Natural killer cell (primary cell): ENCODE measurements around the gene TOPBP1. TPM values are rescaled to one million over a fixed set of nuclear protein-coding genes. Genes with fewer than 3 reads are reported as not detected.

Experiments
- ATAC-seq, 3 donors: fragments of 150-1000 bp in 2 of 3; fragments of 200-7000 bp in 1 of 3; cut with Tn5 transposase; 1 replicate in 1 of 3; 2 replicates in 2 of 3; pipeline ENCODE4 v1.10.0; 2021; ENCODE audit warnings: mild to moderate bottlenecking in 2 of 3, moderate library complexity in 2 of 3
- DNase-seq, 2 donors: peaks; one replicate each; pipeline versions ENCODE4 v3.0.0 to v3.0.0-alpha.2; 2013 to 2021; ENCODE audit warnings: mixed read lengths in 1 of 2
- H3K27ac ChIP-seq: one replicate; pipeline ENCODE4 v1.5.1; 2013; ENCODE audit warnings: mild to moderate bottlenecking, low read length
- H3K27me3 ChIP-seq: one replicate; pipeline ENCODE4 v1.6.1; 2013; ENCODE audit warnings: low read length; ENCODE audit not compliant: control insufficient read depth, insufficient read depth
- H3K36me3 ChIP-seq: one replicate; pipeline ENCODE4 v1.6.1; 2013; ENCODE audit warnings: low read length; ENCODE audit not compliant: control insufficient read depth, insufficient read depth
- H3K4me1 ChIP-seq: one replicate; pipeline ENCODE4 v1.6.1; 2013; ENCODE audit warnings: low read length; ENCODE audit not compliant: control insufficient read depth, insufficient read depth
- H3K4me3 ChIP-seq: one replicate; pipeline ENCODE4 v1.5.1; 2013; ENCODE audit warnings: low read length
- H3K9me3 ChIP-seq: one replicate; pipeline ENCODE4 v1.6.1; 2013; ENCODE audit warnings: low read length; ENCODE audit not compliant: control insufficient read depth, insufficient read depth
- H3K27ac Mint-ChIP-seq, 2 donors: one replicate each; pipeline ENCODE4 v1.8.0; 2022; ENCODE audit warnings: mild to moderate bottlenecking in 2 of 2, mixed read lengths in 2 of 2, moderate library complexity in 1 of 2
- H3K27me3 Mint-ChIP-seq, 2 donors: one replicate each; pipeline ENCODE4 v1.8.0; 2022; ENCODE audit warnings: low read depth in 2 of 2, mixed read lengths in 2 of 2
- H3K36me3 Mint-ChIP-seq: one replicate; pipeline ENCODE4 v1.8.0; 2022; ENCODE audit warnings: mixed read lengths
- H3K4me1 Mint-ChIP-seq, 2 donors: one replicate each; pipeline ENCODE4 v1.8.0; 2022; ENCODE audit warnings: mixed read lengths in 2 of 2
- H3K4me3 Mint-ChIP-seq: one replicate; pipeline ENCODE4 v1.8.0; 2022; ENCODE audit warnings: mild to moderate bottlenecking, moderate library complexity, mixed read lengths
- H3K9me3 Mint-ChIP-seq, 2 donors: one replicate each; pipeline ENCODE4 v1.8.0; 2022; ENCODE audit warnings: mixed read lengths in 2 of 2
- CTCF ChIP-seq: fragments of 200-600 bp; IDR thresholded peaks from one replicate; pipeline ENCODE4 v1.8.0; 2022; ENCODE audit warnings: antibody characterized with exemption
- WGBS: methylation state at CpG from one replicate; pipeline ENCODE4 v1.1.7; 2013; ENCODE audit warnings: missing lambda C conversion rate; ENCODE audit not compliant: insufficient coverage; 5-methylcytosine and 5-hydroxymethylcytosine counted together
- intact Hi-C: fragments of 100-400 bp; cut with micrococcal nuclease; formaldehyde crosslinking; loops from one replicate; pipeline ENCODE4 v1.14.2; 2022
- total RNA-seq, 4 donors: library from RNA; stranded (reverse); fragments of 120-200 nt in 1 of 4; gene quantifications; one replicate each; pipeline versions ENCODE4 v1.2.3 to v1.2.4, GENCODE V29; 2013 to 2022

The TOPBP1 gene
- total RNA-seq, 3 donors from 2014 or later (not counting 1 experiment from before 2014, with no cell fraction given) = 48.1 to 52.9 (median 50.9) TPM

- Histone ChIP-seq H3K4me3 (peak overlapping the region; percentile 36), H3K9me3 (no peaks in the 10 kb centered on the region), H3K4me1 (peaks cover 18% of the 10 kb centered on the region), H3K36me3 (peaks cover 12% of the 10 kb centered on the region), H3K27me3 (no peaks in the 10 kb centered on the region), H3K27ac (peak overlapping the region; percentile 92)
- intact Hi-C loops = loop anchor here (1.0 to 2.0 kb wide), 3 partner anchors 90 to 1156 kb away; partner anchors contain the start of genes CEP63 and DNAJC13
- ATAC-seq (no peak), DNase-seq (peak in 1 of 2 donors; percentile 63)
- WGBS = 53% methylated on average over 17 of the region's 19 CpGs
- Mint-ChIP-seq H3K27ac (peak overlapping the region; percentile 99), H3K4me3 (peak overlapping the region; percentile 87), H3K36me3 (peaks cover 7% of the 10 kb centered on the region), H3K27me3 (no peaks in the 10 kb centered on the region), H3K4me1 (peaks cover 33 to 46% of the 10 kb centered on the region in 2 donors), H3K9me3 (no peaks in the 10 kb centered on the region)
- no peak for TF ChIP-seq CTCF
Measured at GRCh38 chr3:133572158-133573053, 89.3 kb downstream of the TOPBP1 start.

GRCh38 chr3:133570937-133571320 is 90.8 kb downstream of the TOPBP1 start:
- peak overlapping the region; percentile 99 for H3K27ac Mint-ChIP-seq
- H3K36me3 ChIP-seq = peaks cover 5% of the 10 kb centered on the region
- H3K27ac ChIP-seq = no peak overlapping the region
- peaks cover 13% of the 10 kb centered on the region for H3K4me1 ChIP-seq
- no peaks in the 10 kb centered on the region for H3K36me3 Mint-ChIP-seq
- no peak overlapping the region for H3K4me3 Mint-ChIP-seq
- H3K27me3 Mint-ChIP-seq = no peaks in the 10 kb centered on the region
- ATAC-seq (no peak), DNase-seq (no peak)
- H3K9me3 Mint-ChIP-seq = no peaks in the 10 kb centered on the region
- intact Hi-C loops = no loop called here
- no peak for TF ChIP-seq CTCF
- H3K4me1 Mint-ChIP-seq = peaks cover 21 to 35% of the 10 kb centered on the region in 2 donors
- H3K4me3 ChIP-seq = no peak overlapping the region
- 83% methylated on average over 2 of the region's 2 CpGs for WGBS
- H3K9me3 ChIP-seq = no peaks in the 10 kb centered on the region
- no peaks in the 10 kb centered on the region for H3K27me3 ChIP-seq

- Histone ChIP-seq H3K4me3 (no peak overlapping the region), H3K4me1 (peaks cover 13% of the 10 kb centered on the region), H3K27me3 (no peaks in the 10 kb centered on the region), H3K27ac (no peak overlapping the region), H3K9me3 (no peaks in the 10 kb centered on the region), H3K36me3 (peaks cover under 1% of the 10 kb centered on the region)
- no peaks in the 10 kb centered on the region for H3K27me3 Mint-ChIP-seq
- TF ChIP-seq CTCF = no peak
- WGBS = 93% methylated on average over 5 of the region's 5 CpGs
- DNase-seq (no peak), ATAC-seq (no peak)
- no peaks in the 10 kb centered on the region for H3K36me3 Mint-ChIP-seq
- peak overlapping the region in 1 of 2 donors; percentile 99 for H3K27ac Mint-ChIP-seq
- H3K4me3 Mint-ChIP-seq = no peak overlapping the region
- H3K9me3 Mint-ChIP-seq = no peaks in the 10 kb centered on the region
- intact Hi-C loops = no loop called here
- peaks cover 16 to 30% of the 10 kb centered on the region in 2 donors for H3K4me1 Mint-ChIP-seq
Measured at GRCh38 chr3:133570139-133570936, 91.4 kb downstream of the TOPBP1 start.
